CMK (cell line): ENCODE results near the gene IQGAP2.
"Not testable (repeated sequence)": the region's sequence is repeated elsewhere in the genome, so short reads cannot be mapped to it uniquely, and the experiment has no call there.

Source experiments
- DNase-seq: peaks from one replicate; pipeline ENCODE4 v3.0.0-alpha.2; 2010; ENCODE audit warnings: low read depth

The IQGAP2 gene

GRCh38 chr5:76500633-76501393, 97.7 kb downstream of the IQGAP2 start:
- DNase-seq, result no peak

GRCh38 chr5:76503929-76504328, 100.8 kb downstream of the IQGAP2 start:
- no peak for DNase-seq

GRCh38 chr5:76504901-76505564, 101.9 kb downstream of the IQGAP2 start:
- DNase-seq, result no peak

GRCh38 chr5:76513476-76513875, 110.4 kb downstream of the IQGAP2 start:
- no peak for DNase-seq

- DNase-seq, result no peak
Observed at GRCh38 chr5:76514292-76514691, 111.2 kb downstream of the IQGAP2 start.

GRCh38 chr5:76514713-76515112, 111.6 kb downstream of the IQGAP2 start:
- no peak for DNase-seq

- DNase-seq, result no peak
Observed at GRCh38 chr5:76517334-76517733, 114.2 kb downstream of the IQGAP2 start.

GRCh38 chr5:76518246-76518645, 115.2 kb downstream of the IQGAP2 start:
- DNase-seq, result not testable (repeated sequence)

GRCh38 chr5:76521240-76521758, 118.2 kb downstream of the IQGAP2 start:
- DNase-seq, result no peak

GRCh38 chr5:76522103-76522935, 119.2 kb downstream of the IQGAP2 start:
- DNase-seq, result no peak

- no peak for DNase-seq
Observed at GRCh38 chr5:76524101-76524835, 121.2 kb downstream of the IQGAP2 start.

- no peak for DNase-seq
Observed at GRCh38 chr5:76524868-76525267, 121.8 kb downstream of the IQGAP2 start.

GRCh38 chr5:76525956-76526355, 122.9 kb downstream of the IQGAP2 start:
- no peak for DNase-seq

GRCh38 chr5:76526950-76527583, 124.0 kb downstream of the IQGAP2 start:
- DNase-seq, result no peak

GRCh38 chr5:76527685-76528161, 124.6 kb downstream of the IQGAP2 start:
- DNase-seq, result peak; percentile 35

GRCh38 chr5:76528547-76529331, 125.7 kb downstream of the IQGAP2 start:
- no peak for DNase-seq

GRCh38 chr5:76529464-76530344, 126.6 kb downstream of the IQGAP2 start:
- no peak for DNase-seq

- DNase-seq, result no peak
Observed at GRCh38 chr5:76532052-76532451, 129.0 kb downstream of the IQGAP2 start.

- DNase-seq, result no peak
Observed at GRCh38 chr5:76532973-76533372, 129.9 kb downstream of the IQGAP2 start.
